HG03469 (cell line): ENCODE measurements around the gene CIAO1.
A peak's percentile ranks its signal among the peaks of the same experiment; 100 is the strongest.
"Not testable (repeated sequence)": the region's sequence is repeated elsewhere in the genome, so short reads cannot be mapped to it uniquely, and the experiment has no call there.

Experiments
- ATAC-seq: cut with Tn5 transposase; IDR thresholded peaks from one replicate; pipeline ENCODE4 v1.9.1; 2021; ENCODE audit warnings: mild to moderate bottlenecking, moderate library complexity, moderate number of reproducible peaks; ENCODE audit not compliant: unreplicated experiment

Gene CIAO1

DNA sequence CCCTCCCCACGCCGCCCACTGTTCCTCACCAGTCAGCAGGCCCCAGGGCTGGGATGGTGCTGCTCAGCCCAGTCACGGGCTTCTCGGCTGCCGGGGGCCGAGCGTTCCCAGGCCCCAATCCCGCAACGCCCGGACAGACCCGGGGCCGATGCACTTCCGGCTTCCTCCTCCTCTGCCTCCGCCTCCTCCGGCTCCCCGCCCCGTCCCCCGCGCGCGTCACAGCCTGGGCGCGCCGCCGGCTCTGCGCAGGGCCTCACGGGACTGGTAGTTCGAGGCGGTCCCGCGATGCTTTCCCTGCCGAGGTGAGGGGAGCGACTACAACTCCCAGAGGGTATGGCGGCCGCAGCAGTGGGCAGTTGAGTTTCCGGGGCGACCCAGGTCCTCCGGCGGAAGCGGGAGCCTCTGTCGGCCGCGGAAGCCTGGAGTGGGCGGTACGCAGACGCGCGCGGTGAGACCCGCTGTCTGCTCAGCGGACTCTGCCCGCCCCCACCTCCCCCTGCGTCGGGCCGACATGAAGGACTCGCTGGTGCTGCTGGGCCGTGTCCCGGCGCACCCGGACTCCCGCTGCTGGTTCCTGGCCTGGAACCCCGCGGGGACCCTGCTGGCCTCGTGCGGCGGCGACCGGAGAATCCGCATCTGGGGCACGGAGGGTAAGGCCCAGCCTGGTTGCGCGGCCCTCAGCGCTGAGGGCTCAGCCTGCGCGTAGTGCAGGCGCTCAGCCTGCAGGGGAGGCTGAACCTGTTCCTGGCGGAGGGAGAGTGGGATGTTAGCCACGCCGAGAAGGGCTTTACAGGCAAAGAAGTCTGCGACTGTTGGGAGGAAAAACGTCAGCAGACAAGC, at the start of gene CIAO1, which contains the start of gene TMEM127:
Gene CIAO1, plus strand, starts transcription at position 386 of the 840 bp plus-strand sequence. Its CDS starts 126 bp downstream, at position 512.
Gene TMEM127, minus strand, starts transcription at position 158 of the 840 bp plus-strand sequence. CDS start 616 bp downstream, outside the sequence.
- peak; percentile 81 for ATAC-seq

DNA sequence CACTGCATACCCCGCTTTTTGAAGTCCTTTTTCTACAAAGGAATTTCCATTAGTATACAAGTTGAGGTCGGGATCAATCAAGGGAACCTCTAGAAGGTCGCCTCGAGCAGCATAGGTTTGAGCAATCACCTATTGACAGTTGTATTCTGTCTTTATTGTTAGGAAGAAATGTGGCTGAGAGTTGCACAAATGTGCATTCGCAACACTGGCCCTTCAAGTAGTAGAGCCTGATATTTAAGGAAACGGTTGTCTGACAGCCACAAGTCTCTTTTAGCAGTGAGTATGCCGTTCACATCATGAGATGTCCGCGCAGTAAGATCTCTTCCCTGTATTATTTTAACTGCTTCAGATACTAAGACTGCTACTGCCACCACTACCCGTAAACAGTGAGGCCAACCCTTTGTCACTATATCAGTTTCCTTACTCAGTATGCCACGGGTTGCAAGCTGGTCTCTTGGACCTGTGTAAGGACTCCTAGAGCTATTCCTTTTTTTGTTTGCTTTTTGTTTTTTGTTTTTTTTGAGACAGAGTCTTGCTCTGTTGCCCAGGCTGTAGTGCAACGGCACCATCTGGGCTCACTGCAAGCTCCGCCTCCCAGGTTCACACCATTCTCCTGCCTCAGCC, 47.4 kb upstream of the CIAO1 start:
- ATAC-seq = no peak

DNA sequence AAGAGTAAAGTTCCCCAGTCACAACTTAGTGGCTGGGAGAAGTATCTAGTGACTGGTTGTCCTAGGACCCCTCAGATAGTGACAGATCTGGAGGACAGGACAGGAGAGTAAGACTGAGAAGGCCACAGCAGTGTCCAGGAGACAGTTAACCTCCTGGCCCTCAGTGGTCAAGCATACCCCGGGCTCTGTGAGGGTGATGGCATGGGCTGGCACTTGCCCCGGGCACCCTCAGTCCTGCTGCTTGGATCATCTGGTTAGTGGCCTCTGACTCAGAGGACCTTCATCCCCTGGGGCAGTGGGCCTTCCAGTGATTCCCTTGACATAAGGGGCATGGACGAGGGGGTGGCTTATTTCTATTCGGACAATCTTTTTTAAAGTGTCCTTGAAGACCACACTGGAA, 46.1 kb upstream of the CIAO1 start:
- not testable (repeated sequence) for ATAC-seq

DNA sequence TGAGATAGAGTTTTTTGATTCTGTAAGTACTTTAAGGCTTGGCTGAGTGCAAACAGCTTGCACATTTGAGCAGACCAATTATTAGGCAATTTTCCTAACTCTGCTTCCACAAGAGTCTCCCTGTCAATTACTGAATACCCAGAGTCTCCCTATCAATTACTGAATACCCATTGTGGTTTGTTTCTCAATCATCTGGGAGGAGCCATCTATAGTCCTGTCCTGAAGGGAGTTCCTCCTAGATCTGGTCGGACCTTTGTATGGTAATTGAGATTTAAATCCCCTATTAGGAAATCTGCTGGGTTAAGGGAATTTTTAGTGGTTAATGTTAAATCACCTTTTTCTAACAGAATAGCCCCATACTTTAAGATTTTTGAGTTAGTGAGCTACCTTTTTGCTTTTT, 44.9 kb upstream of the CIAO1 start:
- ATAC-seq = not testable (repeated sequence)

DNA sequence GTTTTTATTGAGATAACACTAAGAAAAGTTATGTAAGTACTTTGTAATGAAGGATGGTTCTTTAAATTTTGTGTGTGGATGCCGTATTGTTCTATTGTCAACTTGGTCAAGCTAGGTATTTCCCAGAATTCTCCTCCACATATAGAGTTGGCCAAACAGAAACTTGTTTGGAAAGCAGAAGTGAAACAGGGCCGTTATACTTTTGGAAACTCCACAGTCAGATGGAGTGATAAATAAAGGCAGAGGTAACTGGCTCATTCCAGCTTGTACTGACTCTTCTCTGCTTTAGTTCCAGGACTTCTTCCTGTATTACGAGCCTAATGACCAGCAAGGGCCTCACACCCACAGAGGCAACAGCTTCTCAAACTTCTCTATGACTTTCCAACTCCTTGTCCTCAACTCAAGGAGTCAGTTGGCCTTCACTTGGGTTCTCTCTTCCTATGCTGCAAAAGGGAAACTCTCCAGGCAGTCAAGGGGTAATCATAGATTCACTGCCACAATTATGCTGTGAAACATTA, 41.0 kb upstream of the CIAO1 start:
- ATAC-seq = no peak

DNA sequence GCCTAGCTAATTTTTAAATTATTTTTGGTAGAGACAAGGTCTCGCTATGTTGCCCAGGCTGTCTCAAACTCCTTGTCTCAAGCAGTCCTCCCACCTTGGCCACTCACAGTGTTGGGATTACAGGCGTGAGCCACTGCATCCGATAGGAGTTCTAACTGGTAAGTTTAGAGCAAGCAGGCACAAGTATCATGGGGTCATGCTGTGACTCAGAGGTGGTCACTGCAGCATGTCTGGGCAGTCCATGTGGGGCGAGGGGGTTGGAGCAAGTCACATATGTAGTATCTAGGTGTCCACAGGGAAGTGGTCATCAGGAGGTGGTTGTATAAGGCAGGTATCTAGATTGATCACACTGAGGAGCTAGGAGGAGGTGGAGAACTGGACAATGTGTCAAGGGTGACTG, 34.7 kb upstream of the CIAO1 start:
- no peak for ATAC-seq

DNA sequence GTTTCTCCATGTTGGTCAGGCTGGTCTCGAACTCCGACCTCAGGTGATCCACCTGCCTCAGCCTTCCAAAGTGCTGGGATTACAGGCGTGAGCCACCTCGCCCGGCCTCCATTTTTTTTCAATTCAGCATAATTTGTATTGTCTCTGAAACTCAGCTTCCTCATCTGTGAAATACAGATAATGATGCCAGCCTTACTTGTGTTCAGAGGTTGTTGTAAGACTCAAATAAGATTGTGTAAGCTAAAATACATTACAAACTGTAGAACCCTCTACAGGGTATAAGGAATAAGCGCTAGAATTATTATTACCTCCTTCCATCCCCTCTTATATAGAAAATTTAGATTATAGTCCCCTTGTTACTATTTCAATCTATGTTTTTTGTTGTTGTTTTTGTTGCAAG, 32.6 kb upstream of the CIAO1 start:
- ATAC-seq = no peak

DNA sequence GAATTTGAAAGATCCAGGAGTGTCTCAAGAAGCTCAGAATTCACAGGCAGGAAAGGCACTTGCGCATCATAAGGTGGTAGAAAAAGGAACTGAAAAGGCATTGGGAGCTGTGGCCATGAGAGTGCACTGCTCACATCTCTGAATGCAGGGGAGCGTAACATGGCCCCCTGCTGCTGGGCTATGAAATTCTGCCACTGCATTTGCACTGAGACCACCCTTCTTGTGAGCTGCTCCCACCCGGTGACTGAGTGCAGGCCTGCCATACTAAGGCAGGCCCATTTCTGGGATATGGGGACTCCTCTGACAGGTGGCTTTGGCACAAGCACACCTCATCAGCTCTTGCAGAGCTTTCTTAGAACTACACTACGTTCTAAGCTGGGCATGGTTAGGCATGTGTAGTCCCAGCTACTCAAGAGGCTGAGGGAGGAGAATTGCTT, 32.1 kb upstream of the CIAO1 start:
- ATAC-seq = peak; percentile 80

DNA sequence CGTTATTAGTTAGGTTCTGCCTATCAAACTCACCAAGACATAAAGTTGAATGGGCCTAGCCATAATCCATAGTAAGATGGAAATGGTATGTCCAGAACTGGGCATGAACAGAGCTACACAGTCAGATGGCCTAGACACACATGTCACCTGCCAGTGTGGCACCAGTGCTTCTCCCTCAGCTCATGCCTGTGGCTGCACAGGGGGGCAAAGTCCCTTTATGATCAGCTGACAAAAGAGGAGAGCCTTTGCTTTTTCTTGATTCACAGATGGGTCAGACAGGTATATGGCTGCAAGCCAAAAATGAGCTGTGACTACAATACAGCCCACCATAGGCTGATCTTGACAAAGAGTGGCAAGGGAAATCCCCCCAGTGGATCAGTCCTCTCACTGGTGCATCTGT, 29.1 kb upstream of the CIAO1 start:
- no peak for ATAC-seq

DNA sequence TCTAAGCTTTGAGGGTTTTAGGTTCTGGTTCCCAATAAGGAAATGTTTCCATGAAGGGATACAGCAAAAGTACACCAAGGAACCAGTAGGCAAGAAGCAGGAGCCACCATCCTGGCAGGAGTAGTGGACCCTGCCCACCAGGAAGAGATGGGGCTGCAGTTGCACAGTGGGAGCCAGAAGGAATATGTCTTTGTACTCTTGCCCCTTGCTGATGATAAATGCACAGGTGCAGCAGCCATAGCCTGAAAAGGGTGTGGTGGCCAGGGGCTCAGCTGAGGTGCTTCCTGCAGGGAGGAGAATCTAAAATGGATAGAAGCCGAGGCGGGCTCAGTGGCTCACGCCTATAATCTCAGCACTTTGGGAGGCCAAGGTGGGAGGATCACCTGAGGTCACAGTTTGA, 27.8 kb upstream of the CIAO1 start:
- ATAC-seq = no peak

DNA sequence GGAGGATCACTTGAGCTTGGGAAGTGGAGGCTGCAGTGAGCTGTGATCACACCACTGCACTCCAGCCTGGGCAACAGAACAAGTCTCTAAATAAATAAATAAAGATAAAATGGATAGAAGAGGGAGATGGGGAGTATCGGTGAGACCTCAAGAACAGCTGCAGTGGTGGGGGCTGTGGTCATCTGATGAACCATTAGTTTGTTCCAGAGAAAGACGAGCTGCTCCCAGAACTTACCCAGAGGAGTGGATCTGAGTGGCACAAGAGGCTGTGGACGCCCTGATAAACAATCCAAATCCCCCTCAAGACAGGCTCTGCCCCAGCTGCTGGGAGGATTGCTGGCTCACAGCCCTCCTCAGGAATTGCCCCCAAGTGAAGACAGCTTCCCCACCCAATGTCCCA, 26.9 kb upstream of the CIAO1 start:
- no peak for ATAC-seq

DNA sequence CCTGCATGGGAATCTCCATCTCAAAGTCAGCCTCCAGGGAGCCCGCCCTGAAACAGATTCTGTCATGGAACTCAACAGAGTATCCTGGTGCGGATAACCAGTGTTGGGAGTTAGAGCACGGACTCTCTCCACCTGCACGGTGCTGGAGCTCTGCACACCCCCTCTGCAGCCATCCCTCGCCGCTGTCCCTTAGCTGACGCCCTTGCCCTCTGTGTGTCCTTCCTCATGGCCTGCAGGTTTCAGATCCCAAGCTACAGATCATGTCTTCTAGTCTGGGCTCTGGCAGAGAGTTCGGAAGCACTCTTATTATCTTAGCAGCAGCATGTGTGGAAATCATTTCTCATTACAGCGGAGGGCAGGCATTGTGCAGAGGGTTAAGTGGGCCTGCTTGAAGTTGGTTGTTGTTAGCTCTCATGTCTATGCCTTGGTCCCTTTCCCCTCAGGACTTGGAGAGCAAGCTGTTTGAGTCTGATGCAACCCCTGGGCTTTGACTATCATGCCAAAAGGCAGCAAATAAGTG, 26.2 kb upstream of the CIAO1 start:
- ATAC-seq = no peak

DNA sequence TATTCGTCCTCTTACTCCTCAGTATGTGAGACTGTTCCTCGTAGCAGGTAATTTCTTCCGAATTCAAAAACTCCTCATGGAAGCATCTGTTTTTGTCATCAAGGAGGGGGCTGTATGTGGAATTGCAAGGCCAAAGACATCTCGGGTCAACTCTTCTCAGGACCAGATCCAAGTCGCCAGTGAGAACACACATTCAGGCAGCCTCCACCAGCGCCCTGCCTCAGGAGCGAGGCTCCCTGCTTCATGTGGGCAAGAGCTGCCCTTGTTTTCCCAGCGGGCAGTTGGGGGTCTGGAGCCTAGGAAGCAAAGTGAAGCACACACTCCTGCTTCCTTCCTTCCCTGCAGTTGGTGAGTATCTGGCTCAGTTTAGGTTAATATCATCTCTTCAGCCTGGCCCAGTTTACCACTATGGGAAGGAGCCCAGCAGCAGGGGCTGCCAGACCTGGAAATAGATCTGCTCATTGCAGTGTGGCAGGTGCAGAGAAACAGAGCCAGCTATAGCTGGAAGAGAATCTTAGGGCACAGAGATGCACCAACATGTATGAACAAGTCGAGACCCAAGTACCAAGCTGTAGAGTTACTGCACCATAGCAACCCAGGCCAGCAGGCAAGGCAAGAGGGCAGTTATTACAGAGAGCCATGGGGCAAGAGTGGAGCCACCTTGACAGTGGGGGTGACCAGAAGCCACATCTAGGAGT, 25.5 kb upstream of the CIAO1 start:
- no peak for ATAC-seq

DNA sequence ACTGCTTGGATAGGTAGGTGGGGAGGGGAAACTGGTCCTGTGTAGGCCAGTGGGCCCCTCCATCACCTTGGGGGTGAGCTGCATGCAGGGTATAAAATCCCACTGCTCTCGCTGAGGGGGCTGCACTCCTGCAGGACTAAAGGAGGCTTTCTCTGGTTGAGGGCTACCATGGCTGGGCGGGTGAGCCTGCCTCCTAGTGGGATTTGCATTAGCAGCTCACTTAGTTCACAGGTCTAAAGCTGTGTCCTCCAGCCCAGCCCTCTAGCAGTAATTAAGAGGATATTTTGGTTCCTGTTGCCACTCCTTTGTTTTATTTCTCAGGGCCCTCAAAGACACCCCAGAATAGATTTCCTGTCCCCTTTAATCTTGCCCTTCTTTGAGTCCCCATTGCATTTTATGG, 24.8 kb upstream of the CIAO1 start:
- ATAC-seq = no peak

DNA sequence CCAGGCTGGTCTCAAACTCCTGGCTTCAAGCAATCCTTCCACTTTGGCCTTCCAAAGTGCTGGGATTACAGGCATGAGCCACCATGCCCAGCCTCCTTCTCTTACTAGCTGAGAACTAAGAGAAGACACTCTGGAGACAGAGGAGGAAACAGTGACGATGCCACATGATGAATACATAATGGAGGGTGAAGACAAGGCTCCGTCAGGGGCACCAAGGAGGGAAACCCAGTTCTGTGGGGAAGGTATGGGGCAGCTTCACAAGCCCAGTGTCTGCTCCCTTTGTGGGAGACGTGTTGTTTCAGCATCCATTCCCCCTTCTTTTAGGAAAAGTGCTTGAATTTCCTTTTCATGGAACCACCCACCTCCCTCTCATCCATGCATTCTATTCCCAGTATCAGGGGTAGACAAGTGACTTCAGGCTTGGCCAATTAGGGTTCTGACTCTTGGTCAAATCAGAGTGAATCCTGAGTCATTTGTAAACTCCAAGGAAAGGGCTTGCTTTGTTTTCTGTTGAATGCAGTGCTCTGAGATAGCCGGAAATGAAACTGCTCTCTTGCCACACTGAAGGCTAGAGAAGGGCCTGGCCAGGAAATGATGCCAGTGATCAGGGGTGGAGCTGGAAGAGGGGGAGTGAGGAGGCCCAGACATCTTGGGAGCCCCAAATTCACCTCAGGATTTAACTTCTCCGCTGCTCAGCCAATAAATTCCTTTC, 24.0 kb upstream of the CIAO1 start:
- peak; percentile 71 for ATAC-seq

DNA sequence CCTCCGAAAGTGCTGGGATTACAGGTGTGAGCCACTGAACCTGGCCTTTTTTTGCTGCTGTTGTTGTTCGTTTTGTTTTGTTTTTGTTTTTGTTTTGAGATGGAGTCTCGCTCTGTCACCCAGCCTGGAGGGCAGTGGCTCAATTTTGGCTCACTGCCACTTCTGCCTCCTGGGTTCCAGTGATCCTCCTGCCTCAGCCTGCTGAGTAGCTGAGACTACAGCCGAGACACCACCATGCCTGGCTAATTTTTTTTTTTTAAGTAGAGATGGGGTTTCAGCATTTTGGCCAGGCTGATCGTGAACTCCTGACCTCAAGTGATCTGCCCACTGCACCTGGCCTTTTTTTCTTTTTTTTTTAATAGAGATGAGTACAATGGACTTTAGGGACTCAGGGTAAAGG, 22.2 kb upstream of the CIAO1 start:
- no peak for ATAC-seq

DNA sequence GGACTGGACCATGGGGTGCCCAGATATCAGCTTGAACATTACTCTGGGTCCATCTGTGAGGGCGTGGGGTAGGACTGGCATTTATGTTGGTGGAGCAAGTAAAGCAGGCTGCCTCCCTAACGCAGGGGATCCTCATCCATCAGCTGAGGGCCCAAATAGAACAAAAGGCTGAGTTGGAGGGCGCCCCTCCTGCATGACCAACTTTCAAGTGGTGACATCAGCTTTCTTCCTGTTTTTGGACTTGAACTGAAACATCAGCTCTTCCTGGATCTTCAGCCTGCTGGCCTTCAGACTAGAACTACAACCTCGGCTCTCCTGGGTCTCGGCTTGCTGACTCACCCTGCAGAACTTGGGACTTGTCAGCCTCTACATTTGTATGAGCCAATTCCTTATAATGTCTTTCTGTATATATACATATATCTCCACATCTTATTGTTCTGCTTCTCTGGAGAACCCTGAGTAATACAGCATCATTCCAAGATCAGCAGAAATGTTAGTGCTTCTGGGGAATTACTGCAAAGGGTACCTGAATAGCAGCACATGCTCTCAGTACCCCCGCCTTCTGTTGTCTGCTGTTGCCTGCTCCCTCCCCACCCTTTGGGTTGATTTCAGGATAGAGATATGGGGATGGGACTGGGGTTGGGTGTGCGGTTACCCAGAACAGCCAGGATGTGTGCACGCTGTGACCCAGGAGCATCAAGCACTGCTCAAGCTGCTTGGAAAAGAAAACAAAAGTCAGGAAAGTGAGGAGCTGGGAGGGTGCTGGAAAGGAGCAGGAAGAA, 20.2 kb upstream of the CIAO1 start:
- ATAC-seq = no peak

DNA sequence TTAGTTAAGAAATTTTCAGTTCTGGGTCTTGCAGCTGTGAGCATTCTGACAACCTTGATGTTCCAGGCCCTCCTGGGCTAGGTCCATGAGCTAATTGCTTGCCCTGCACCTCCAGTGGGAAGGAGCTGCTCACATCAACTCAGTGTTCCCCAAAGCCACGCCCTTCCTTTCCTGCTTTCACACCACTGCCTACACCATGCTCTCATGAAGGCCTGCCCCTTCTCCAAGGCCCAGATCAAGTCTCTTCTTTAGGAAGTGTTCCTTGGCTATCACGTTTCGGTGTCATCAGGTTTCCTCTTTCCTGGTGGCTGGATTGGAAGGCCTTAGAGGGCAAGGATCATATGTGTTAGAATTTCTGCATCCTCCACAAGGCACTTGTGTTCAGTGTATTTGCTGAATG, 19.0 kb upstream of the CIAO1 start:
- ATAC-seq = no peak

DNA sequence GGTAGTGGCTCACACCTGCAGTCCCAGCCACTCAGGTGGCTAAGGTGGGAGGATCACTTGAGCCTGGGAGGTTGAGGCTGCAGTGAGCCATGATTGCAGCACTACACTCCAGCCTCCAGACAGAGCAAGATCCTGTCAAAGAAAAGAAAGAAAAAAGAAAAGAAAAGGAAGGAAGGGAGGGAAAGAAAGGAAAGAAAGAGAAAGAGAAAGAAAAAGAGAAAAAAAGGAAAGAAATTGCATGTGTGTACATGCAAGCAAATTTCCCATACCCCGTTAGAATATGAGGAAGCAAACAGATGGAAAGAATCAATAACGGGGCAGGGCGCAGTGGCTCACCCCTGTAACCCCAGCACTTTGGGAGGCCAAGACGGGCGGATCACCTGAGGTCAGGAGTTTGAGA, 18.1 kb upstream of the CIAO1 start:
- no peak for ATAC-seq

DNA sequence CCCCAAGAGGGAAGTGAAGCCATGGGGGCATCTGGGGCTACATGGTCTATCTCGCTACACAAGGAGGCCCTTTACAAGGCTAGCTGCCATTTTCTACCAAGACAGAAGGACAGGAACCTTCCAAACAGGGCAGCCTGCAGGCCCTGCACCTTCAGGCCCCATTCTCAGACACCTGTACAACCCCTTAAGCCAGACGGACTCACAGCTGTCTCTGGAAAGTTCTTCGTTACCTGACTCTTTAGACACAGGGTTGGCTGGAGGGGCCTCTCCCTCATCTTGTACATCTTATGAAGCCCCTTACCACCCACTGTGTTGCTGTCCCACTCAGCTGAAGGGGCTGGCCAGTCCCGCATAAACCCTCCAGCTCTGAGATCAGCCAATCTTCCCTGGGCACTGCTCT, 17.4 kb upstream of the CIAO1 start:
- ATAC-seq = no peak
